ACC112 (cell line): ENCODE measurements around the gene VEGFD.

Source experiments
- H2AFZ ChIP-seq: fragments of 200-600 bp; sonication (generic); one replicate; pipeline ENCODE4 v1.6.0; 2017; ENCODE audit warnings: antibody characterized with exemption, low read length; ENCODE audit not compliant: unreplicated experiment
- H3K27ac ChIP-seq: fragments of 200-600 bp; sonication (generic); 2 replicates; pipeline ENCODE4 v1.5.1; 2014; ENCODE audit warnings: low read depth, mild to moderate bottlenecking, antibody characterized with exemption, low read length, moderate library complexity
- H3K27me3 ChIP-seq: fragments of 200-600 bp; sonication (generic); 2 replicates; pipeline ENCODE4 v1.6.1; 2014; ENCODE audit warnings: mild to moderate bottlenecking, antibody characterized with exemption, low read length, moderate library complexity, mixed read lengths; ENCODE audit not compliant: insufficient read depth
- H3K36me3 ChIP-seq: fragments of 200-600 bp; sonication (generic); 2 replicates; pipeline ENCODE4 v1.6.1; 2016; ENCODE audit warnings: mild to moderate bottlenecking, antibody characterized with exemption, low read length, moderate library complexity, mixed read lengths; ENCODE audit not compliant: insufficient read depth
- H3K4me1 ChIP-seq: fragments of 200-600 bp; sonication (generic); one replicate; pipeline ENCODE4 v1.6.1; 2016; ENCODE audit warnings: low read length, mixed read lengths; ENCODE audit not compliant: insufficient read depth, unreplicated experiment, control insufficient read depth
- H3K4me3 ChIP-seq: fragments of 200-600 bp; sonication (generic); 2 replicates; pipeline ENCODE4 v1.5.1; 2014; ENCODE audit warnings: mild to moderate bottlenecking, low read depth, low read length
- H3K79me2 ChIP-seq: fragments of 200-600 bp; sonication (generic); one replicate; pipeline ENCODE4 v1.6.0; 2016; ENCODE audit warnings: low read length; ENCODE audit not compliant: control insufficient read depth, unreplicated experiment, insufficient read depth

VEGFD gene

GRCh38 chrX:15384304-15384703 lies at the start of gene VEGFD:
Gene VEGFD, minus strand, starts transcription at chrX:15384413. Its CDS starts 467 bp downstream, at chrX:15383946.
- H3K36me3 ChIP-seq = no peaks in the 10 kb centered on the region
- no peaks in the 10 kb centered on the region for H3K27me3 ChIP-seq
- no peak within 1 kb of the TSS for H3K4me3 ChIP-seq
- H3K79me2 ChIP-seq = no peaks in the 10 kb centered on the region
- H3K27ac ChIP-seq = no peak within 1 kb of the TSS
- peaks cover 5% of the 10 kb centered on the region for H3K4me1 ChIP-seq
- no peak within 1 kb of the TSS for H2AFZ ChIP-seq

GRCh38 chrX:15430584-15430983 lies 46.4 kb upstream of the VEGFD start:
- no peak overlapping the region for H3K4me3 ChIP-seq
- no peak overlapping the region for H2AFZ ChIP-seq
- no peaks in the 10 kb centered on the region for H3K79me2 ChIP-seq
- H3K27me3 ChIP-seq = no peaks in the 10 kb centered on the region
- H3K36me3 ChIP-seq = no peaks in the 10 kb centered on the region
- no peak overlapping the region for H3K27ac ChIP-seq
- no peaks in the 10 kb centered on the region for H3K4me1 ChIP-seq

GRCh38 chrX:15430076-15430475 lies 45.9 kb upstream of the VEGFD start:
- H3K4me1 ChIP-seq = no peaks in the 10 kb centered on the region
- no peaks in the 10 kb centered on the region for H3K36me3 ChIP-seq
- H3K27me3 ChIP-seq = no peaks in the 10 kb centered on the region
- H3K4me3 ChIP-seq = no peak overlapping the region
- H3K27ac ChIP-seq = no peak overlapping the region
- H2AFZ ChIP-seq = no peak overlapping the region
- H3K79me2 ChIP-seq = no peaks in the 10 kb centered on the region

GRCh38 chrX:15425024-15425423 lies 40.8 kb upstream of the VEGFD start:
- Histone ChIP-seq H3K4me1 (no peaks in the 10 kb centered on the region), H3K27ac (no peak overlapping the region), H3K27me3 (no peaks in the 10 kb centered on the region), H3K79me2 (no peaks in the 10 kb centered on the region), H3K4me3 (no peak overlapping the region), H2AFZ (no peak overlapping the region), H3K36me3 (no peaks in the 10 kb centered on the region)

GRCh38 chrX:15418707-15419181 lies 34.5 kb upstream of the VEGFD start:
- Histone ChIP-seq H3K36me3 (peaks cover 5% of the 10 kb centered on the region; the same call in 1 of the 2 replicates), H3K79me2 (no peaks in the 10 kb centered on the region), H3K4me1 (peaks cover 9% of the 10 kb centered on the region), H3K27ac (no peak overlapping the region), H3K4me3 (no peak overlapping the region; the same call in 1 of the 2 replicates), H2AFZ (no peak overlapping the region), H3K27me3 (no peaks in the 10 kb centered on the region)

- Histone ChIP-seq H3K4me3 (no peak overlapping the region; the same call in 1 of the 2 replicates), H3K79me2 (no peaks in the 10 kb centered on the region), H3K27me3 (no peaks in the 10 kb centered on the region), H2AFZ (no peak overlapping the region), H3K36me3 (peaks cover 5% of the 10 kb centered on the region; the same call in 1 of the 2 replicates), H3K4me1 (peaks cover 9% of the 10 kb centered on the region), H3K27ac (no peak overlapping the region)
Observed at GRCh38 chrX:15418041-15418706, 34.0 kb upstream of the VEGFD start.

GRCh38 chrX:15416133-15416993 lies 32.1 kb upstream of the VEGFD start:
- Histone ChIP-seq H3K4me1 (peaks cover 9% of the 10 kb centered on the region), H3K79me2 (no peaks in the 10 kb centered on the region), H3K36me3 (peaks cover 5% of the 10 kb centered on the region; the same call in 1 of the 2 replicates), H3K27me3 (no peaks in the 10 kb centered on the region), H3K4me3 (no peak overlapping the region), H2AFZ (no peak overlapping the region), H3K27ac (no peak overlapping the region)

- H3K27ac ChIP-seq = no peak overlapping the region
- peaks cover 5% of the 10 kb centered on the region; the same call in 1 of the 2 replicates for H3K36me3 ChIP-seq
- H3K4me1 ChIP-seq = peaks cover 2% of the 10 kb centered on the region
- H3K27me3 ChIP-seq = no peaks in the 10 kb centered on the region
- no peak overlapping the region for H2AFZ ChIP-seq
- H3K4me3 ChIP-seq = no peak overlapping the region
- H3K79me2 ChIP-seq = no peaks in the 10 kb centered on the region
Observed at GRCh38 chrX:15413101-15413500, 28.9 kb upstream of the VEGFD start.

GRCh38 chrX:15410947-15411346 lies 26.7 kb upstream of the VEGFD start:
- Histone ChIP-seq H3K79me2 (no peaks in the 10 kb centered on the region), H2AFZ (no peak overlapping the region), H3K36me3 (no peaks in the 10 kb centered on the region), H3K27me3 (no peaks in the 10 kb centered on the region), H3K4me1 (no peaks in the 10 kb centered on the region), H3K27ac (no peak overlapping the region), H3K4me3 (no peak overlapping the region)

GRCh38 chrX:15410430-15410829 lies 26.2 kb upstream of the VEGFD start:
- H3K36me3 ChIP-seq = no peaks in the 10 kb centered on the region
- H3K27me3 ChIP-seq = no peaks in the 10 kb centered on the region
- H3K79me2 ChIP-seq = no peaks in the 10 kb centered on the region
- no peak overlapping the region for H3K27ac ChIP-seq
- H3K4me3 ChIP-seq = no peak overlapping the region
- no peak overlapping the region for H2AFZ ChIP-seq
- peaks cover 1% of the 10 kb centered on the region for H3K4me1 ChIP-seq
